ENCODE data around the gene CCDC3.
"Not testable (repeated sequence)": the region's sequence is repeated elsewhere in the genome, so short reads cannot be mapped to it uniquely, and the experiment has no call there.

CCDC3 gene

DNA sequence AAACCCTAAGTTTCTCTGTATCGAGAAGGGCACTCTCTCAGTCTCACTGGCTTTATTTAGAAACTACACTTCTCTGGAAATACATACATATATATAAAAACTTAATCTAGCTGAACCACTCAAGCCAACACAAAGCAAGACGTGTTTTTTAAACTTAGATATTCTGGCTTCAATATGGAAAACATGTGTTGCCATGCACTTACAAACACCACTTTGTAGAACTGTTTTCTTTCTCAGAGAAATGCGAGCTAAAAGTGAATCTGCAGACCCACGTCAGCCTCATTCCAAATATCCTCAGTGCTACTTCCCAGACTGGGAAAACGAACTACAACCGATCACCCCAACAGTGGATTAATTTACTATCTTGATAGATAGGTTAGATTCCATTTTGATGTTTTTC is 1.7 kb downstream of the CCDC3 start:
- DNase-seq (ENCODE audit: low spot score): no peak

DNA sequence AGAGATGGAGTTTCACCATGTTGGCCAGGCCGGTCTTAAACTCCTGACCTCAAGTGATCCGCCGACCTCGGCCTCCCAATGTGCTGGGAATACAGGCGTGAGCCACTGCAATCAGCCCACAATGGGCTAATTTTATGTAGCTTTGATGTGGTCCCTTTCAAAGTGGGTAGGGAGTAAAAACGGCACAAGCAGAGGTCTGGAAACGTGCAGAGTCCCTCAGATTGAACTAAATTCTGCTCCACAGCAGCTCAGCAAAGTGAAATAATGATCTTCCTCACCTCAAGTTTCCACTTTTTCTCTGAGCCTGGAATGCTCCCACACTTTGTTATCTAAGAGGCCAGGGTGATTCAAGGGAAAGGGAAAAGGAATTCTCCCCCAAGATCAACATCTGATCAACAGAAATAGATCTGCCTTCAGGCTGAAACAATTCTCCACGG is 6.1 kb downstream of the CCDC3 start:
- no peak for DNase-seq (ENCODE audit: low spot score)

DNA sequence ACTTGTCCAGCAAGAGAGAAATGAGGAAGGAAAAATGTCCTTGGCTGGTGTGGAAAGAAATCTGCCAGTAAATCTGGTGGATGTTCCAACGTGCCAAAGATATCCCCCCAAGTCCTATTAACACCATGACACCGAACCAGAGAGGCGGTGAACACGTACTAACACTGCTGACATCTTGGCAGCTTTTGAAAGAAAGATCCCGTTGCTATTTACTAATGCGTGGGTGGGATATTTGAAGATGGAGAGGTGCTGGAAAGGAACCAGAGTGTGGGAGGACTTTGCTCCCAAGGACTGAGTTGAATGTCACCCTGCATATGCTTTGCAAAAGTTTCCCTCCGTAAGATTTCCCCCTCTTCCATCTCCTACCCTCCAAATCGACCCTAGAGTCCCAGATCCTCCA is 7.9 kb downstream of the CCDC3 start:
- no peak for DNase-seq (ENCODE audit: low spot score)

DNA sequence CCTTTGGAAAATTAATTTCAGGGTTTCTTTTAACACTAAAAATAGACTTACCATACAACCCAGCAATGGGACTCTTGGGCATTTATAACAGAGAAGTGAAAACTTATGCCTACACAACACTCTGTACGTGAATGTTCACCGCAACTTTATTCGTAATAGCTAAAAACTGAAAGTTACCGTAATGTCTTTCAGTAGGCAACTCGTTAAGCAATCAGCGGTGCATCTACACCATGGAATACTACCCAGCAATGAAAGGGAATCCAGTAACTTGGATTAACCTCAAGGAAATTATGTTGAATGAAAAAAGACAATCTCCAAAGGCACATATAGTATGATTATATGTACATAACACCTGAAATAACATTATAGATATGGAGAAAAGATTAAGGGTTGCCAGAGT is 16.2 kb downstream of the CCDC3 start:
- DNase-seq (ENCODE audit: low spot score): no peak

DNA sequence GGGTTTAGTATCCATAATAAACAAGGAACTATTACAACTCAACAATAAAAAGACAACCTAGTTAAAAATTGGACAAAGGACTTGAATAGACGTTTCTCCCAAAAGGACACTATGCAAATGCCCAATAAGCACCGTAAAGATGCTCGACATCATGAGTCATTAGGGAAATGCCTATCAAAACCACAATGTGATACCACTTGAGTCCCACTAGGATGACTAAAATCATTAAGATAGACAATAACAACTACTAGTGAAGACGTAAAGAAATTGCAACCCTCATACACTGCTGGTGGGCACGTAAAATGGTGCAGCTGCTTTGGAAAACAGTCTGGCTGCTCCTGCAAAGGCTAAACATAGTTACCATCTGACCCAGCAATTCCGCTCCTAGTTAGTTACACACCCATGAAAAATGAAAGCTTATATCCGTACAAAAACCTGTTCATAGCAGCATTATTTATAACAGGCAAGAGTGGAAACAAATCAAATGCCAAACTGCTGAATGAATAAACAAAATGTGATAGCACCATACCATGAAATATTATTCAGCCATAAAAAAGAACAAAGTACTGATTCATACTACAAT is 17.3 kb downstream of the CCDC3 start:
- no peak for DNase-seq (ENCODE audit: low spot score)

DNA sequence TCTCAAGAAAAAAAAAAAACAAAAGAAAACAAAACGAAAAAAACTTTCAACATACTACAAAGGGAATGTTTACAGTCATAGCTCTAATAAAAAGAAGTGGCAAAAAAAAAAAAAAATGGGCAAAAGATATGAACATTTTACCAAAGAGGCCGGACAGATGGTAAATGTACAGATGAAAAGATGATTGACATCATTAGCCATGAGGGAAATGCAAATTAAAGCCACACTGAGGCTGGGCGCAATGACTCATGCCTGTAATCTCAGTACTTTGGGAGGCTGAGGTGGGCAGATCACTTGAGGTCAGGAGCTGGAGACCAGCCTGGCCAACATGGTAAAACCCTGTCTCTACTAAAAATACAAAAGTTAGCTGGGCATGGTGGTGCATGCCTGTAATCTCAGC is 17.9 kb downstream of the CCDC3 start:
- DNase-seq (ENCODE audit: low spot score): not testable (repeated sequence)

DNA sequence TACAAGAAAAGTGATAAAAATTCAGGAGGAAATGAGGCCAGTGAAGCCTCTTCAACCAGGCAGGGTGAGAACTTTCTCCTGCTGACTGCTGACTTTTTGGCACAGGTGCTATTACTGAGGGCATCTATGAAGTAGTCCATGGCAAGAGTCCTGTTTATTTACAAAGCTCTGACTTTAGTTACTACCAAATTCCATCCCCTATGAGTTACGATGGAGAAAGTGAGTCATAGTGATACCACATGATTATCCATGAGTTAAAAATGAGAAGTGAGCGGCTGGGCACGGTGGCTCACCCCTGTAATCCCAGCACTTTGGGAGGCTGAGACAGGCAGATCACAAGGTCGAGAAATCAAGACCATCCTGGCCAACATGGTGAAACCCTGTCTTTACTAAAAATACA is 19.9 kb downstream of the CCDC3 start:
- no peak for DNase-seq (ENCODE audit: low spot score)

DNA sequence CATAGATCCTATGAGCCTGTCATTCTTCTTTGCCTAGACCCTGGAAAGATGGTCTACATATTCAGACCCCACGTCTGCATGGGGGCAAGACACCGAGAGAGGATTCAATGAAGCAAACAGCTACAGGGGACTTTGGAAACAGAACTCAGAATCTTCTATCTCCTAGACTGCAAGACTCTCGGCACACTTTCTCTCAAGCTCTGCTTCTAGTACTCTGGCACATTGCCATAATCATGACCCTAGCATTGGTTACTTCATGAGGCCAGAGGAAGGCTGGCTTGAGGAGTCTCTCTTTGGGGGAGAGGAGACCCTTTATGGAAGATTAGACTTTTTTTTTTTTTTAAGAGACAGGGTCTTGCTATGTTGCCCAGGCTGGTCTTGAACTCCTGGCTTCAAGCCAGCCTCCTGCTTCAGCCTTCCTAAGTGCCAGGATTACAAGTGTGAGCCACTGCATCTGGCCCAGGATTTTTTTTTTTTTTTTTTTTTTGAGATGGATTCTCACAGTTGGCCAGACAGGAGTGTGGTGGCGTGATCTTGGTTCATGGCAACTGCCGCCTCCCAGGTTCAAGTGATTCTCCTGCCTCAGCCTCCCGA is 20.7 kb downstream of the CCDC3 start:
- no peak for DNase-seq (ENCODE audit: low spot score)

DNA sequence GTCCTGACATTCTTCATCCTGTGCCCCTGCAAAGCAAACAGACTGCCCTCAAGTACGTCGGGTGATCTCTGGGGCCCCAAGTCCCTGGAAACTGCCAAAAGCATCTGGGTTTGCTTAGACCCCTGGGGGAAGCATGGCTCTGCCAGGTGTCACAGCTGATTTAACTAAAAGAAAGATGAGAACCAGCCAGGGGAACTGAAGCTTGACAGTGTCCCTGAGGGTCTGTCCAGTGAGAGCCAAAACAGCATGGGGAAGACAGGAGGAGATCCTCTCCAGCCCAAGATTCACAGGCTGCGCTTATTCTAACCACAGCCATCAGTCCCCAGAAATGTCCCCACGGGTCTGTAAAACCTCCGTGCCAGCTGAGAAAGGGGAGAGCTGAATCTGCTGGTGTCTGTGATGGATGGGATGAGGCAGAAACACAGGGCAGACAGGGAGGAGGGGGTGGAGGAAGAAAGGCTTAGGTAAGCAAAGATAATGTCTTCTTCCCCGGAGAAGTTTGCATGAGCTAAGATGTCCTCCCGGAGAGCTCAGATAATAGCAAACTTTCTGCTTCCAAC is 21.3 kb downstream of the CCDC3 start:
- no peak for DNase-seq (ENCODE audit: low spot score)

DNA sequence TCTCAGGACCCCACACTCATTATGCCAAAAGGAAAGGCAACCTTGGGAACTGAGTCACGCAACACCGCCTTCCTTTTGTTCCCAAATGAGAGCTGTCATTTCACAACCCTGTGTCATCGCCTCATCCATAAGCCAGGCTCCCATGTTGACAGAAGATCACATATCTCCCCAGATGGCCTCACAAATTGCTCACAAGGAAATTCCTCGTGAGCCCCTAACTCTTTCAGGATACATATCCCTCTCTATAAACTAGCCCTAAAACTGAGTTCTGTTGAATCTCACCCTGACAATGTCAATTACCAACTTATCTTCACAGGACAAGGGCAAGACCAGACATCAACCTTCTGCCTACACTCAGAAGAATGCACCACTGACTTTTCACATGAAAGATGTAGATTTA is 22.6 kb downstream of the CCDC3 start:
- DNase-seq (ENCODE audit: low spot score): no peak

DNA sequence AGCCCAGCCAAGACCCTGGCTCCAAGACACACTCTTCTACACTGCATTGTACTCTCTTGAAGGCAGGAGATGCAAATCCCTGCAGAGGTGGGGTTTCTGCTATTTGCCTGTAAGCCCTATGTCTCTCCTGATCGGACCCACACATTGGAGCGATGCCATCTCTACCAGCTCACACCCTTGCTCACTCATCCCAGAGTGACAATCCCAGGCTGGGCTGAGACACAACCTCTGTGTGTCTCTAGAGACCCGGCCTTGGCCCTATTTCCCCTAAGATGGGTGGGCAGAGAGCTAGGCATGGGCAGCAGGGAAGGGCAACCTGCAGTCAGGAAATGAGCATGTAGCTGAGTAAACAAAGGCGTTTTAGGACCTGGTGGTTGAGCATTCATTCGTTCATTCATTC is 25.6 kb downstream of the CCDC3 start:
- no peak for DNase-seq (ENCODE audit: low spot score)

DNA sequence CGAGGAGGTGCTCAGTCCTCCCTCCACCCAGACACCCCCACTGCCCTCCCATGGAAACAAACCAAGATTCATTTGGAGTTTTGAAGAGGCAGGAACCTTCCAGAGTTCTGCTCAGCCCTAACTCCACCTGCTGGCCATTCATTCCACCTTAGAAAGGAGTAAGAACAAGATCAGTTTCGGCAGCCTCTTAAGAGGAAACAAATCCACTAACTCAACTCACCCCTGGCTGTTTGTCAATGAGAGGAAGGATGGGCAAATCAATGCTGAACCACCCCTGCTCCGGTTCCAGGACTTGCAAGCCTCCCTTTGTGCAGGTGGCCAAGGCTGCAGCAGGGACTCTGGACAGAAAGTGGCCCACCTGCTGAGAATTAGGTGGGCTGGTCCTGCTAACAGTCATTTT is 26.2 kb downstream of the CCDC3 start:
- no peak for DNase-seq (ENCODE audit: low spot score)

DNA sequence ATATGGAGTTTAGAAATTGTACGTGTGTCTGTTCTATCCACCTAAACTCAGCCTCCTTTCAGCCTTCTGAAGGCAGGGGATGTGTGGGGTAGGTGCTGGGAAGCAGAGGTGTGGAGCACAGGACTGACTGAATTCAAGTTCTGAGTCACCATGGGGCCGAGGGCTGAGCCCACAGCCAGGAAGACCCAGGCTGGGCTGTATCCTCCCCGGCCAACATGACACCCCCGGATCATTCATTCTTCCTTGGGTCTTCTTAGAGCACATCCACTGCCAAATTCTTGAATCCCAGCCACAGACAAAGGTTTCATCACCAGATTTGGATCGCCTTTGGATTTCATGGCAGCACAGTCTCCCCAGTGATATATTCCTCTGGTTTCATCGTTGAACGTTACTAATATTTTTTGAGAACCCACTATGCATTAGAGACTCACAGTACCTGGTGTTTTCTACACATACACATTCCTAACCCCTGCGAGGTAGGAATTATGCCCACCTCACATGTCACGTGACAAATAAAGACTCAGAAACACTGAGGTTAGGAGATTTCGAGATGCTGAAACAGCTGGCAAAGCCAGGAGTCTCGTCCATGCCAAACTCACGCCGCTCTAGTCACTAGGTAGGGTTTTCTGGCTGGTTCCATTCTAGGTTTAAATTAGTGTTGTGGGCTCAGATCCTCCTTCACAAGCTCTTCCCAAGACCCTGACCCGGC is 26.9 kb downstream of the CCDC3 start:
- no peak for DNase-seq (ENCODE audit: low spot score)

DNA sequence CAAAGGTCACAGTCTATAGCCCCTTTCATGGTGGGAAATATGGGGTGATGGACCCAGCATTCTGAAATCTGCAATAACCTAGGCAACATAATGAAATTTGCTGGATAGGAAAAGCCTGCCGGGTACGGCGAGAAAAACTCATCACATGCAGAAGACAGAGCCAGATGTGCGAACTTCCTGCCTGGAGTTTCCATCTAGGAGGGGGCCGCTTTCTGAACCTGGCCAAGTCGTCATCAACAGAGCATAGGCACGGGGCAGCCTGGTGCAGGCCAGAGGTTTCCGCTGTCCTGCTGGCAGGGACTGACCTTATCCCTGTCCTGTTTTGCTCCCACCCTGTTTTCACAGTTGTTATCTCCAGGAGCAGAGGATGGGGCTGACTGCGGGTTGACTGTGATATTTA is 27.4 kb downstream of the CCDC3 start:
- no peak for DNase-seq (ENCODE audit: low spot score)

DNA sequence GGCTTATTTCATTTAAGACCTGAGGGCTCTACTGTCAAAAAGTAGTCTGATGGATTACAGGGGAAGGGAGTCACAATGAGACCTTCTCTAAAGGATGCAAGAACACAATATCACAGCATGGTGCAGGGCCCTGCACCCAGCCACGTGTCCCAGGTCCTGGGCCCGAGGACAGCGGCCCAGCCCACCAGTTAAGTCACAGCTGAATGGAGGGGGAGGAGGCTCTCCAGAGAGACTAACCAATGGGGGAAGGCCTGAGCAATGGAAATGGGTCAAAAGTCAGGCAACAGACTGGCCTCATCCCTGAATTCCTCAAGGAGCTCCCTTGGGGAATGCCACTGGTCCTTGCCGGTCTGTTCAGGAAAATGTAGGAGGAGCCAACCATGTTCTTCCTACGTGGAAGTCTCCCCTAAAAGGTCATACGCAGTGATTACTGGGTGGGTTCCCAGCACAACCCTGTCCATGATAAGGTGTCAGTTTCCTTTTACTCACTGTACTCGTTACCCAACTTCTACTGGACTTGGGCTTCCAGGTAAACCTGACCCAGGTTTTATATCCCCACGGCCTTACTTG is 28.3 kb downstream of the CCDC3 start:
- no peak for DNase-seq (ENCODE audit: low spot score)

DNA sequence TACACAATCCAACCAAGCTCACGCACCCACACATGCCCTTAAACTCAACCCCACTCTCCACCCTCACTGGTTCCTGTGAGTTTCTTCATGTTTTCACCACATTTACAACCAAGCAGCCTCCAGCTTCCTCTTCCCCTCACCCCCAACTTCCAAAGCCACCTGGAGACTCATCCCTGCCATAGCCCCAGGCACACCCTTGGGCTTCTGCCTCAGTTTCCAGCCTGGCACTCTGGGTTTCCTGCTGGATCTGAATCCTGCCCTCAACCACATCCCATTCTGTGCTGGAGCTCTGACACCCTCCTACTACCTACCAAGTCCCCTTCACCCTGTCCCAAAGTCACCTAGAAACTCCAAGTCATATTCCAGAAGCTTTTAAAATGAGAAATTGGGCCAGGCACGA is 29.4 kb downstream of the CCDC3 start:
- no peak for DNase-seq (ENCODE audit: low spot score)

DNA sequence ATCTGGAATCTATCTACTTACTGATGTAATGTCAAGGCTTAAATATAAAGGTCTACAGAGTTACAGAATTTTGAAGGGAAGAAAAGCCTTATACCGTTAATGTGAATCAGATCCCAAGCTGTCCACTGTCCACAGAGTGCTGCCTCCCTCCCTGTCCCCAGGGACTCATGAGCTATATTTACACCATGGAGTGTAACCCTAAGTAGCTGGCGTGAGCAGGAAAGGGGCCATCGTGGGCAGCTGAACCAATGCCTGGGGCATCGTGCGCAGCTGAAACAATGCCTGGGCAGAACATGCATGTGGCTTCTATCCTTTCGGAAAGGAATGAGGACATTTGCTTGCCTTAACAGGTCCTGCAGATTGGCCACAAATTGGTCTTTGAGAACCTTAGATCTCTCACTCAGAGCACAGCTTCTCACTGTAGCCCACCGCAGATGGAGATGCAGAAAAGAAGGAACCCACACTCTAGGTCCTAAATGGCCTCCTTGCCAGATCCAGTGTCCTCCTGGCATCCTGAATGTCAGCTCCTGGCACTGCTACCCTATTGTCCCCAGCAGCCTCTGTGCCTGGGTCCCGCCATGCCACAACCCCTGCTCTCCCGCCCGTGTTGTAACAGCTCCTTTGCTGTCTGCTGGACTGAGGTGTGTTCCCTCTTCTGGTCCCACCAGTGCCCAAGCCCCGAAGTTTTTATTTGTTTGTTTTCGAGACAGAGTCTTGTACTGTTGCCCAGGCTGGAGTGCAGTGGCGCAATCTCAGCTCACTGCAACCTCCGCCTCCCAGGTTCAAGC is 30.3 kb downstream of the CCDC3 start:
- DNase-seq (ENCODE audit: low spot score): no peak

DNA sequence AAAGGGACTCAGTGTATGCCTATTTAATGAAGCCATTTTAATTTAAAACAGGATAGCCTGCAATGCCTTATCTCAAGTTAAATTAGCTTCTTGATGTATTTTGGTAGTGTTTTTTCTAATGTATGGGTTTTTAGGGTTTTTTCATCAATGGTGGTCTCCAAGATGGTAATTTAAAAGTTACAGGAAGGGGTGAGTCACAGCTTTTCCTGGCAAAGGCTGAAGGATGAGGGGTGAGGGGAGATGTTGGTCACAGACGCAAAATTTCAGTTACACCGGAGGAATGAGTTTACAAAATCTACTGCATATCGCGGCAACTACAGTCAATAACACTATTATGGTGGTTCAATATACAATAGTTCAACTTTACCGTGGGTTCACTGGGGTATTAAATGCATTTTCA is 31.6 kb downstream of the CCDC3 start:
- no peak for DNase-seq (ENCODE audit: low spot score)

DNA sequence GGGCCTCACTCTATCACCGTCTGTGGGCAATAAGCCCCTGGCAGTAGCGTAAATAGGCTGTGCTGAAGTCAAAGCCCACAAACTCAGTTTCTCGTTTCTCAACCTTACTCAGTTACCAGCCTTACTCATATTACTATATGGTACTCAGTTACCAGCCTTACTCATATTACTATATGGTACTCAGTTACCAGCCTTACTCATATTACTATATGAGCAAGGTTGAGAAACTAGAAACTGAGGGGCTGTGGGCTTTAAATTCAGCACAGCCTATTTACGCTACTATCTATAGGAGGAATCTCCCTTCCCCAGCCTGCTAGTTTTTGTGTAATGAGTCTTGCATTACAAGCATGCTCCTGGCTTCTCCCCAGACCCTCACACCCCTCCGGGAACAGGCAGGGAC is 35.4 kb downstream of the CCDC3 start:
- no peak for DNase-seq (ENCODE audit: low spot score)

DNA sequence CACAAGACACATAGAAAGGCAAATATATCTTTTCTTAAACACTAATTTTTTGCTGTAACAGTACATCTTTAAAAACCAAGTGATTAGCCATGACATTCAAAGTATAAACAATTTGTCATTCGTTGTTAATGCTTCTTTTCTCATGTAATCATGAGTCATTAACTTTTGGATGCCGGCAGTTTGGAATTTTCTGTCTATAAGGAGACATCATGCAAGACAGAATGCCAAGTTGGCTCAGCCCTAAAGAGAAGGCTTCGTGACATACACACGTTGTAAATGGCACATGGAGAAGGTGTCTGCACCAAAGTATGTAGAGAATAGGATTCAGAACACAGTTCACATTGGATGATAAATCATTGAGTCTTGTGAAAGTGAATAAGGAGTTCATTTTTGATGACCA is 35.9 kb downstream of the CCDC3 start:
- DNase-seq (ENCODE audit: low spot score): no peak

DNA sequence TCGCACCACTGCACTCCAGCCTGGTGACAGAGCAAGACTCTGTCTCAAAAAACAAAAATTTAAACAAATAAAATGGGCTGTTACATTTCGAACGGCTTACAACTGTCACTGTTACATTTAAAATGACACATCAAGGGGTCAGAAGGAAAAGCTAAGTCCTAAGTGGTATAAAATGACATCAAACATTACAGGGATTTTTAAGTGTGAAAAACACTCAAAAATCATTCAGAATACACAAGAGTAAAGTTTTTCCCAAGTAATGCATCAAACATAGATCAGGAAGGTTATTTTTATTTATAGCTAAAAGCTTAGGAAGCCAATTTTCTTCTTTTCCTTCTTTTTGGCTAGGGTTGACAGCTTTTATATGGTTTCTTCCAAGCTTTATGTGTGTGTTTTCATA is 39.0 kb downstream of the CCDC3 start:
- DNase-seq (ENCODE audit: low spot score): no peak

All from Ammon's horn (tissue), 1 donor.